H1 (cell line): Measurements from ENCODE around the gene CNTNAP3B. TPM values are rescaled to one million over a fixed set of nuclear protein-coding genes. Genes with fewer than 3 reads are reported as not detected.
"Not testable (repeated sequence)": the region's sequence is repeated elsewhere in the genome, so short reads cannot be mapped to it uniquely, and the experiment has no call there.

Source experiments
- CTCF ChIA-PET: fragments of 300-600 bp; sonication (Branson Sonifier 250); formaldehyde crosslinking; loops from one replicate; lab custom pipeline; 2021; ENCODE audit not compliant: partially characterized antibody; lab: Charles Lee
- POLR2A ChIA-PET: fragments of 300-600 bp; sonication (Branson Sonifier 250); formaldehyde crosslinking; loops from one replicate; lab custom pipeline; 2021; ENCODE audit warnings: inconsistent platforms; ENCODE audit not compliant: partially characterized antibody; lab: Charles Lee
- DNase-seq, 2 experiments: peaks; one replicate each; pipeline versions ENCODE4 v3.0.0 to v3.0.0-alpha.2; 2010 to 2022; ENCODE audit warnings: low spot score in 2 of 2, low read depth in 1 of 2, mixed read lengths in 1 of 2
- FAIRE-seq: peaks from 2 replicates; lab custom pipeline; 2011; peaks lifted over from hg19 to GRCh38; lab: Jason Lieb, UNC
- H2AFZ ChIP-seq: 2 replicates; pipeline ENCODE4 v1.8.1; 2012; ENCODE audit warnings: low read length, inconsistent platforms
- H2AK5ac ChIP-seq: 2 replicates; pipeline ENCODE4 v1.6.1; 2013; ENCODE audit warnings: low read depth, low read length
- H2BK120ac ChIP-seq: replicated peaks from 2 replicates; pipeline ENCODE3; 2013; ENCODE audit warnings: low read depth, low read length, inconsistent platforms
- H2BK12ac ChIP-seq: 2 replicates; pipeline ENCODE4 v1.6.1; 2013; ENCODE audit warnings: low read depth, low read length
- H2BK15ac ChIP-seq: 2 replicates; pipeline ENCODE4 v1.6.1; 2013; ENCODE audit warnings: low read length
- H2BK20ac ChIP-seq: 2 replicates; pipeline ENCODE4 v1.6.1; 2013; ENCODE audit warnings: low read length
- H2BK5ac ChIP-seq: 2 replicates; pipeline ENCODE4 v1.6.1; 2013; ENCODE audit warnings: low read depth, low read length
- H3K14ac ChIP-seq: 2 replicates; pipeline ENCODE4 v1.6.1; 2013; ENCODE audit warnings: inconsistent platforms; ENCODE audit not compliant: insufficient read length
- H3K18ac ChIP-seq: 2 replicates; pipeline ENCODE4 v1.6.1; 2013; ENCODE audit warnings: low read length; ENCODE audit errors: extremely low read depth
- H3K23ac ChIP-seq: 2 replicates; pipeline ENCODE4 v1.6.1; 2013; ENCODE audit warnings: inconsistent platforms; ENCODE audit not compliant: insufficient read length
- H3K23me2 ChIP-seq: 2 replicates; pipeline ENCODE4 v1.6.1; 2013; ENCODE audit warnings: low read depth, low read length
- H3K27ac ChIP-seq: 2 replicates; pipeline ENCODE4 v1.6.1; 2011; ENCODE audit warnings: low read depth, low read length, inconsistent platforms
- H3K27me3 ChIP-seq, 4 experiments: replicated peaks in 1 of 4; 1 replicate in 1 of 4; 2 replicates in 3 of 4; pipeline versions ENCODE4 v1.6.1 to v1.8.1; 2011 to 2013; ENCODE audit warnings: low read length in 3 of 4, mild to moderate bottlenecking in 3 of 4, inconsistent platforms in 2 of 4, mixed read lengths in 2 of 4, moderate library complexity in 1 of 4; ENCODE audit not compliant: control insufficient read depth in 3 of 4, insufficient read depth in 3 of 4; ENCODE audit errors: extremely low read depth in 1 of 4
- H3K36me3 ChIP-seq, 4 experiments: 2 replicates each; pipeline versions ENCODE4 v1.6.1 to v1.8.1; 2011 to 2013; ENCODE audit warnings: mild to moderate bottlenecking in 4 of 4, low read length in 3 of 4, moderate library complexity in 2 of 4, control low read depth in 1 of 4, inconsistent platforms in 1 of 4; ENCODE audit not compliant: insufficient read depth in 4 of 4, control insufficient read depth in 2 of 4
- H3K4ac ChIP-seq: replicated peaks from 2 replicates; pipeline ENCODE3; 2013; ENCODE audit warnings: low read length, low read depth, mixed read lengths, inconsistent platforms; ENCODE audit not compliant: insufficient read length
- H3K4me1 ChIP-seq, 4 experiments: replicated peaks in 1 of 4; 1 replicate in 1 of 4; 2 replicates in 3 of 4; pipeline versions ENCODE4 v1.6.1 to v1.8.1; 2011 to 2013; ENCODE audit warnings: low read length in 3 of 4, inconsistent platforms in 2 of 4, mixed read lengths in 1 of 4; ENCODE audit not compliant: insufficient read depth in 4 of 4, control insufficient read depth in 3 of 4
- H3K4me2 ChIP-seq, 2 experiments: 2 replicates each; pipeline versions ENCODE4 v1.6.1 to v1.8.1; 2011 to 2013; ENCODE audit warnings: low read depth in 2 of 2, low read length in 2 of 2, control low read depth in 1 of 2, inconsistent platforms in 1 of 2, mild to moderate bottlenecking in 1 of 2; ENCODE audit not compliant: insufficient read depth in 1 of 2
- H3K4me3 ChIP-seq, 4 experiments: fragments of 200-600, 300-600 bp in 1 of 4; sonication (generic), shearing (Covaris generic), sonication (Bioruptor Twin) in 1 of 4; 2 replicates each; pipeline versions ENCODE4 v1.5.1 to v1.8.1; 2011 to 2016; ENCODE audit warnings: low read length in 4 of 4, low read depth in 3 of 4, control low read depth in 2 of 4, inconsistent platforms in 2 of 4, mild to moderate bottlenecking in 2 of 4, mixed read lengths in 1 of 4, moderate library complexity in 1 of 4; ENCODE audit not compliant: insufficient read depth in 2 of 4; ENCODE audit errors: extremely low read depth in 1 of 4
- H3K56ac ChIP-seq: replicated peaks from 2 replicates; pipeline ENCODE3; 2013; ENCODE audit warnings: low read depth, mild to moderate bottlenecking, mixed read lengths, low read length, inconsistent platforms; ENCODE audit not compliant: insufficient read length
- H3K79me1 ChIP-seq: 2 replicates; pipeline ENCODE4 v1.6.1; 2013; ENCODE audit warnings: low read depth, low read length, control low read depth
- H3K79me2 ChIP-seq, 2 experiments: 2 replicates each; pipeline versions ENCODE4 v1.6.1 to v1.8.1; 2012 to 2013; ENCODE audit warnings: low read length in 2 of 2, mild to moderate bottlenecking in 2 of 2, inconsistent platforms in 1 of 2; ENCODE audit not compliant: insufficient read depth in 2 of 2, control insufficient read depth in 1 of 2
- H3K9ac ChIP-seq, 4 experiments: replicated peaks in 1 of 4; 1 replicate in 1 of 4; 2 replicates in 3 of 4; pipeline versions ENCODE4 v1.6.1 to v1.8.1; 2011 to 2013; ENCODE audit warnings: low read depth in 3 of 4, low read length in 3 of 4, control low read depth in 2 of 4, mild to moderate bottlenecking in 2 of 4, moderate library complexity in 2 of 4, inconsistent platforms in 1 of 4; ENCODE audit errors: extremely low read depth in 1 of 4
- H3K9me3 ChIP-seq, 2 experiments: 2 replicates each; pipeline versions ENCODE4 v1.6.1 to v1.8.1; 2012 to 2013; ENCODE audit warnings: mild to moderate bottlenecking in 2 of 2, moderate library complexity in 2 of 2, control low read depth in 1 of 2, inconsistent platforms in 1 of 2, low read depth in 1 of 2, low read length in 1 of 2, mixed read lengths in 1 of 2; ENCODE audit not compliant: insufficient read depth in 2 of 2
- H4K20me1 ChIP-seq, 2 experiments: replicated peaks in 1 of 2; 2 replicates each; pipeline versions ENCODE3 to v1.8.1; 2011 to 2013; ENCODE audit warnings: inconsistent platforms in 2 of 2, low read length in 2 of 2, mild to moderate bottlenecking in 1 of 2; ENCODE audit not compliant: insufficient read depth in 2 of 2, control insufficient read depth in 1 of 2
- H4K5ac ChIP-seq: 2 replicates; pipeline ENCODE4 v1.6.1; 2013; ENCODE audit warnings: low read length, low read depth, mixed read lengths, inconsistent platforms; ENCODE audit not compliant: insufficient read length
- H4K8ac ChIP-seq: 2 replicates; pipeline ENCODE4 v1.8.0; 2013; ENCODE audit warnings: mild to moderate bottlenecking, moderate library complexity, low read length, inconsistent platforms; ENCODE audit not compliant: insufficient read depth; ENCODE audit errors: extremely low read depth
- H4K91ac ChIP-seq: replicated peaks from 2 replicates; pipeline ENCODE3; 2013; ENCODE audit warnings: low read length, mixed read lengths, inconsistent platforms; ENCODE audit not compliant: insufficient read length
- WGBS, 2 experiments: shearing (Covaris generic) in 1 of 2; methylation state at CpG; one replicate each; pipeline versions ENCODE4 v1.1.6 to v1.1.7; 2013 to 2015; ENCODE audit warnings: low lambda C conversion rate in 2 of 2, mixed read lengths in 2 of 2, inconsistent platforms in 1 of 2, low coverage in 1 of 2, missing lambda C conversion rate in 1 of 2; ENCODE audit not compliant: insufficient replicate concordance in 2 of 2, insufficient coverage in 1 of 2, insufficient read length in 1 of 2; ENCODE audit errors: extremely low coverage in 1 of 2, missing lambda C conversion rate in 1 of 2; 5-methylcytosine and 5-hydroxymethylcytosine counted together
- polyA plus RNA-seq, 7 experiments: library from polyadenylated mRNA; depleted of rRNA in 3 of 7; stranded (reverse) in 5 of 7; unstranded in 2 of 7; fragments of >200 nt in 5 of 7; fragments of 200-250 nt in 2 of 7; gene quantifications; 1 replicate in 5 of 7; 2 replicates in 1 of 7; 4 replicates in 1 of 7; pipeline versions ENCODE4 v1.2.1 to v1.2.3, GENCODE V29; 2011 to 2013; ENCODE audit warnings: missing spikeins in 2 of 7, mixed read lengths in 2 of 7
- total RNA-seq: library from RNA; stranded (reverse); fragmentation: NEBNext Ultra II Directional; extraction: Animal tissue kit (Norgen Biotek cat#: 25700); gene quantifications from 2 replicates; pipeline ENCODE4 v1.2.1, GENCODE V29; 2021

CNTNAP3B gene
- total and polyA plus RNA-seq, 2 of the 8 experiments (the other 6 are each of a cell fraction or from before 2014, with no cell fraction given), result 1.3 to 2.9 TPM

DNA sequence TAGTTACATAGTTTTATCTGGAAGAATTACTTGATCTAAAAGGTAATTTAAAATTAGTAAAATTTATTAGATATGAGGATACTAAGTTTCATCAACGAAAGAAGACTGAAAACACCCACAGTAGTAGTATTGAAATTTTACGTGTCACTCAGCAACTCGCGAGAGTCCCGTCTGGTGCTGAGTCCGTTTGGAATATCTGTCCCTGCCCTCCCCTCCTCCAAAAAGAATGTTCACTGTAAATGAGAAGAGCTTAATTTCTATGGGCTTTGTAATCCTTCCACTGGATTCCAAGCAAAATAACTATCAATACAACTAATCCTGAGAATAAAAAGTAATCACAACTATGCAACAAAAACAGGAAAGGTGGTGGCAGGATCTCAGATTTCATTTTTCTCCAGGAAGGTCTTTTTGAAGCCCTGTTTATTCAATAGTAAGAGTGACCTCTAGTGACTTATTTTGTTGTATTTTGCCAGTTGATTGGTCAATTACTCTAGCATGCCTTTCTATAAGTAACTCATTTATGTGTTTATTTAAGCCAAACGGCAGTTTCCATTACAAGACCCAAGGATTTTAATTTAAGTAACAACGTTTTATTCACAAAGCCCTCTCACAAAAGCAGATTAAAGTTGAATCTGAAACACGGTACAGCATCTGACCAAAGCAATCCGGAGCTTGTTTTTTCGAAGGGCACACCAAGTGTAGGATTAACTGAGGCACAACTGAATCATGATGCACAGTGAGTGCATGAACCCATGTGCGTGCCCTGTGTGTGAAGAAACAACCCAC, 2.0 kb downstream of the CNTNAP3B start:
- H3K27me3 ChIP-seq, POLR2A ChIA-PET, H2BK12ac ChIP-seq, H3K4ac ChIP-seq, H3K18ac ChIP-seq, H3K23ac ChIP-seq, H3K27ac ChIP-seq, H3K56ac ChIP-seq, H3K36me3 ChIP-seq, H3K14ac ChIP-seq, H3K9ac ChIP-seq, H2BK20ac ChIP-seq, CTCF ChIA-PET, H2BK120ac ChIP-seq, H3K9me3 ChIP-seq, H2AFZ ChIP-seq, DNase-seq, H2BK5ac ChIP-seq, H3K79me1 ChIP-seq, H3K4me1 ChIP-seq, H2AK5ac ChIP-seq, H3K79me2 ChIP-seq, FAIRE-seq, H4K20me1 ChIP-seq, H2BK15ac ChIP-seq, H3K23me2 ChIP-seq, H4K91ac ChIP-seq, H4K8ac ChIP-seq, H4K5ac ChIP-seq: not testable (repeated sequence)
- peak overlapping the region in 2 of 4 experiments; percentile 13 to 33; a peak in 2 of 8 replicates for H3K4me3 ChIP-seq
- WGBS, 2 experiments, result 69% methylated on average over 11 of the region's 12 CpGs; no CpG with 5 or more reads in 1 of the 2 experiments
- H3K4me2 ChIP-seq, result peak overlapping the region; percentile 51 to 64; a peak in 3 of 4 replicates
